ENCODE measurements around the gene AAMDC.
A peak's percentile ranks its signal among the peaks of the same experiment; 100 is the strongest.

AAMDC gene

GRCh38 chr11:77820565-77821348, at the start of gene AAMDC, which contains the start of gene RSF1:
Gene AAMDC (plus strand): TSS chr11:77821144. CDS start chr11:77842497, 21,353 bp downstream.
Gene RSF1 (minus strand): TSS chr11:77820722. CDS start chr11:77820714, 8 bp downstream.
- Histone ChIP-seq H3K4me1 (ENCODE audit: insufficient read depth, low read length) (peaks cover 23% of the 10 kb centered on the region), H3K9me3 (ENCODE audit: low read length) (no peaks in the 10 kb centered on the region), H3K4me3 (ENCODE audit: low read depth in 1 of 2, low read length in 2 of 2) (peak within 1 kb of the TSS; percentile 97 to 100), H3K27ac (ENCODE audit: low read depth, low read length) (peak within 1 kb of the TSS; percentile 93), H3K9ac (ENCODE audit: low read length) (peak within 1 kb of the TSS; percentile 94), H3K36me3 (ENCODE audit: insufficient read depth, low read length) (no peaks in the 10 kb centered on the region), H3K27me3 (ENCODE audit: control insufficient read depth in 1 of 2, insufficient read depth in 2 of 2, low read length in 2 of 2) (no peaks in the 10 kb centered on the region)

- H3K27me3 ChIP-seq (ENCODE audit: control insufficient read depth in 1 of 2, insufficient read depth in 2 of 2, low read length in 2 of 2) = no peaks in the 10 kb centered on the region
- H3K4me3 ChIP-seq (ENCODE audit: low read depth in 1 of 2, low read length in 2 of 2) = no peak overlapping the region
- no peaks in the 10 kb centered on the region for H3K9me3 ChIP-seq (ENCODE audit: low read length)
- H3K9ac ChIP-seq (ENCODE audit: low read length) = no peak overlapping the region
- no peaks in the 10 kb centered on the region for H3K4me1 ChIP-seq (ENCODE audit: insufficient read depth, low read length)
- no peak overlapping the region for H3K27ac ChIP-seq (ENCODE audit: low read depth, low read length)
- no peaks in the 10 kb centered on the region for H3K36me3 ChIP-seq (ENCODE audit: insufficient read depth, low read length)
Observed at GRCh38 chr11:77775936-77776335, 45.0 kb upstream of the AAMDC start.

GRCh38 chr11:77776455-77776854, 44.5 kb upstream of the AAMDC start:
- Histone ChIP-seq H3K9me3 (ENCODE audit: low read length) (no peaks in the 10 kb centered on the region), H3K4me1 (ENCODE audit: insufficient read depth, low read length) (no peaks in the 10 kb centered on the region), H3K36me3 (ENCODE audit: insufficient read depth, low read length) (no peaks in the 10 kb centered on the region), H3K4me3 (ENCODE audit: low read depth in 1 of 2, low read length in 2 of 2) (no peak overlapping the region), H3K27me3 (ENCODE audit: control insufficient read depth in 1 of 2, insufficient read depth in 2 of 2, low read length in 2 of 2) (no peaks in the 10 kb centered on the region), H3K9ac (ENCODE audit: low read length) (no peak overlapping the region), H3K27ac (ENCODE audit: low read depth, low read length) (no peak overlapping the region)

- Histone ChIP-seq H3K27me3 (ENCODE audit: control insufficient read depth in 1 of 2, insufficient read depth in 2 of 2, low read length in 2 of 2) (no peaks in the 10 kb centered on the region), H3K36me3 (ENCODE audit: insufficient read depth, low read length) (no peaks in the 10 kb centered on the region), H3K4me3 (ENCODE audit: low read depth in 1 of 2, low read length in 2 of 2) (no peak overlapping the region), H3K9me3 (ENCODE audit: low read length) (no peaks in the 10 kb centered on the region), H3K27ac (ENCODE audit: low read depth, low read length) (no peak overlapping the region), H3K4me1 (ENCODE audit: insufficient read depth, low read length) (no peaks in the 10 kb centered on the region), H3K9ac (ENCODE audit: low read length) (no peak overlapping the region)
Observed at GRCh38 chr11:77778118-77778517, 42.8 kb upstream of the AAMDC start.

- Histone ChIP-seq H3K9me3 (ENCODE audit: low read length) (no peaks in the 10 kb centered on the region), H3K36me3 (ENCODE audit: insufficient read depth, low read length) (no peaks in the 10 kb centered on the region), H3K27me3 (ENCODE audit: control insufficient read depth in 1 of 2, insufficient read depth in 2 of 2, low read length in 2 of 2) (no peaks in the 10 kb centered on the region), H3K27ac (ENCODE audit: low read depth, low read length) (no peak overlapping the region), H3K9ac (ENCODE audit: low read length) (no peak overlapping the region), H3K4me1 (ENCODE audit: insufficient read depth, low read length) (no peaks in the 10 kb centered on the region), H3K4me3 (ENCODE audit: low read depth in 1 of 2, low read length in 2 of 2) (no peak overlapping the region)
Observed at GRCh38 chr11:77778549-77778948, 42.4 kb upstream of the AAMDC start.

- H3K4me3 ChIP-seq (ENCODE audit: low read depth in 1 of 2, low read length in 2 of 2) = no peak overlapping the region
- no peaks in the 10 kb centered on the region for H3K9me3 ChIP-seq (ENCODE audit: low read length)
- H3K27me3 ChIP-seq (ENCODE audit: control insufficient read depth in 1 of 2, insufficient read depth in 2 of 2, low read length in 2 of 2) = no peaks in the 10 kb centered on the region
- H3K36me3 ChIP-seq (ENCODE audit: insufficient read depth, low read length) = no peaks in the 10 kb centered on the region
- peaks cover 4% of the 10 kb centered on the region for H3K4me1 ChIP-seq (ENCODE audit: insufficient read depth, low read length)
- no peak overlapping the region for H3K9ac ChIP-seq (ENCODE audit: low read length)
- no peak overlapping the region for H3K27ac ChIP-seq (ENCODE audit: low read depth, low read length)
Observed at GRCh38 chr11:77779935-77780334, 41.0 kb upstream of the AAMDC start.

GRCh38 chr11:77783025-77783424, 37.9 kb upstream of the AAMDC start:
- H3K9ac ChIP-seq (ENCODE audit: low read length) = no peak overlapping the region
- H3K4me1 ChIP-seq (ENCODE audit: insufficient read depth, low read length) = peaks cover 4% of the 10 kb centered on the region
- no peak overlapping the region for H3K4me3 ChIP-seq (ENCODE audit: low read depth in 1 of 2, low read length in 2 of 2)
- H3K27ac ChIP-seq (ENCODE audit: low read depth, low read length) = no peak overlapping the region
- no peaks in the 10 kb centered on the region for H3K36me3 ChIP-seq (ENCODE audit: insufficient read depth, low read length)
- no peaks in the 10 kb centered on the region for H3K9me3 ChIP-seq (ENCODE audit: low read length)
- H3K27me3 ChIP-seq (ENCODE audit: control insufficient read depth in 1 of 2, insufficient read depth in 2 of 2, low read length in 2 of 2) = no peaks in the 10 kb centered on the region

- Histone ChIP-seq H3K9me3 (ENCODE audit: low read length) (no peaks in the 10 kb centered on the region), H3K27me3 (ENCODE audit: control insufficient read depth in 1 of 2, insufficient read depth in 2 of 2, low read length in 2 of 2) (no peaks in the 10 kb centered on the region), H3K9ac (ENCODE audit: low read length) (no peak overlapping the region), H3K4me1 (ENCODE audit: insufficient read depth, low read length) (peaks cover 4% of the 10 kb centered on the region), H3K4me3 (ENCODE audit: low read depth in 1 of 2, low read length in 2 of 2) (no peak overlapping the region), H3K36me3 (ENCODE audit: insufficient read depth, low read length) (no peaks in the 10 kb centered on the region), H3K27ac (ENCODE audit: low read depth, low read length) (no peak overlapping the region)
Observed at GRCh38 chr11:77784572-77784971, 36.4 kb upstream of the AAMDC start.

- Histone ChIP-seq H3K9ac (ENCODE audit: low read length) (no peak overlapping the region), H3K4me3 (ENCODE audit: low read depth in 1 of 2, low read length in 2 of 2) (no peak overlapping the region), H3K27ac (ENCODE audit: low read depth, low read length) (no peak overlapping the region), H3K4me1 (ENCODE audit: insufficient read depth, low read length) (peaks cover 4% of the 10 kb centered on the region), H3K27me3 (ENCODE audit: control insufficient read depth in 1 of 2, insufficient read depth in 2 of 2, low read length in 2 of 2) (no peaks in the 10 kb centered on the region), H3K9me3 (ENCODE audit: low read length) (no peaks in the 10 kb centered on the region), H3K36me3 (ENCODE audit: insufficient read depth, low read length) (no peaks in the 10 kb centered on the region)
Observed at GRCh38 chr11:77789061-77789730, 31.7 kb upstream of the AAMDC start.

- Histone ChIP-seq H3K27me3 (ENCODE audit: control insufficient read depth in 1 of 2, insufficient read depth in 2 of 2, low read length in 2 of 2) (no peaks in the 10 kb centered on the region), H3K27ac (ENCODE audit: low read depth, low read length) (no peak overlapping the region), H3K36me3 (ENCODE audit: insufficient read depth, low read length) (no peaks in the 10 kb centered on the region), H3K9ac (ENCODE audit: low read length) (no peak overlapping the region), H3K4me1 (ENCODE audit: insufficient read depth, low read length) (no peaks in the 10 kb centered on the region), H3K4me3 (ENCODE audit: low read depth in 1 of 2, low read length in 2 of 2) (no peak overlapping the region), H3K9me3 (ENCODE audit: low read length) (no peaks in the 10 kb centered on the region)
Observed at GRCh38 chr11:77789731-77790476, 31.0 kb upstream of the AAMDC start.

- Histone ChIP-seq H3K27ac (ENCODE audit: low read depth, low read length) (no peak overlapping the region), H3K4me1 (ENCODE audit: insufficient read depth, low read length) (no peaks in the 10 kb centered on the region), H3K9me3 (ENCODE audit: low read length) (no peaks in the 10 kb centered on the region), H3K9ac (ENCODE audit: low read length) (no peak overlapping the region), H3K36me3 (ENCODE audit: insufficient read depth, low read length) (no peaks in the 10 kb centered on the region), H3K27me3 (ENCODE audit: control insufficient read depth in 1 of 2, insufficient read depth in 2 of 2, low read length in 2 of 2) (no peaks in the 10 kb centered on the region), H3K4me3 (ENCODE audit: low read depth in 1 of 2, low read length in 2 of 2) (no peak overlapping the region)
Observed at GRCh38 chr11:77791301-77791700, 29.6 kb upstream of the AAMDC start.

All from muscle layer of colon (tissue), 2 donors.